DMS 273 (cell line): ENCODE measurements around the gene FCER1G.
"Not testable (repeated sequence)": the region's sequence is repeated elsewhere in the genome, so short reads cannot be mapped to it uniquely, and the experiment has no call there.

Experiments used
- DNase-seq: peaks from one replicate; lab custom pipeline; 2025; ENCODE audit not compliant: unreplicated experiment; lab: John Stamatoyannopoulos, UW

The FCER1G gene

DNA sequence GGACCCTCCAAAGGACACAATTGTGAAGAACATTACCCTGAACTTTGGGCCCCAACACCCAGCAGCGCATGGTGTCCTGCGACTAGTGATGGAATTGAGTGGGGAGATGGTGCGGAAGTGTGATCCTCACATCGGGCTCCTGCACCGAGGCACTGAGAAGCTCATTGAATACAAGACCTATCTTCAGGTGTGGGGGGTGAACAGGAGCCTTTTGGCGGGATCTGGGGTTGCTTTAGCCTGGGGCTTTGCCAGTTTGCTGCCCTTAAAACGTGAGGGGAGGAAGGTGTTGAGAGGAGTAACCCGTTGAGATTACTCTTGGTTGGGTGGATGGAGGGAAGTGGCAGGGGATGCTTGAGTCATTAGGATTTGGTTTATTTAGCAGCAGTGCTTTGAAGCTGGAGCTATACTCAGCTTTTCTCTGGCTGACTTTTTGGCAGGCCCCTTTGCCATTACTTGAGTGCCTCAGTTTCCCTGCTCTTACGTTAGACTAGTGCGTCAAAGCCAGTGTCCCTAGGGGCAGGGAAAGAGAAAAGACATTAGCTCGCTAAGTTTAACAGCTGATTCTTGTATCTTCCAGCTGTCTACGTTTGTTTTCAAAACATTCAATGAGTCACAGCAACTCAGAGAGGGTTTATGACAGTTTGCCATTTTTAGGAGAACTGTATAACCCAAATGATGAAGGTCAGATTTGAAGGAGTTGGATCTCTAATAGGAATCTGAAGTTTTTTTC lies 8.5 kb upstream of the FCER1G start:
- no peak for DNase-seq

GRCh38 chr1:161207173-161207572 lies 7.9 kb upstream of the FCER1G start:
- DNase-seq, result no peak

DNA sequence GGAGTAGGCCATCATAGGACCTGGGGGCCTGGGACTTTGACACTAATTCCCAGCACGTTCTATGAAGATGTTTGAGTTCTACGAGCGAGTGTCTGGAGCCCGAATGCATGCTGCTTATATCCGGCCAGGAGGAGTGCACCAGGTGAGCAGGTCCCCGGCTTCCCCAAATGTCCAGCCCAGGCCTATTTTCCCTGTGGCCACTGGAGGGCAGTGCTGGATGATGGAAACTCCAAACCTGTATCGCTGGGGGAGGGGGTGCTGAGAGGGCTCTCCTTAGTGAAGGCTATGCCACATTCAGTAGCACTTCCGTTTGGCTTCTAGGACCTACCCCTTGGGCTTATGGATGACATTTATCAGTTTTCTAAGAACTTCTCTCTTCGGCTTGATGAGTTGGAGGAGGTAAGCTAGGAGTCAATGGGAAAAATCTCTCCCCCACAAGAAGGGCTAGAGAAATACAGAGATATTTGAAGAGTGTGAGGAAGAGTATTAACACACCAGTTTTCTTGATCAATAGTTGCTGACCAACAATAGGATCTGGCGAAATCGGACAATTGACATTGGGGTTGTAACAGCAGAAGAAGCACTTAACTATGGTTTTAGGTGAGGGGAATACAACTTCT lies 5.2 kb upstream of the FCER1G start:
- peak; percentile 91 for DNase-seq

- DNase-seq, result no peak
Observed at GRCh38 chr1:161214369-161214768, 726 bp upstream of the FCER1G start.

DNA sequence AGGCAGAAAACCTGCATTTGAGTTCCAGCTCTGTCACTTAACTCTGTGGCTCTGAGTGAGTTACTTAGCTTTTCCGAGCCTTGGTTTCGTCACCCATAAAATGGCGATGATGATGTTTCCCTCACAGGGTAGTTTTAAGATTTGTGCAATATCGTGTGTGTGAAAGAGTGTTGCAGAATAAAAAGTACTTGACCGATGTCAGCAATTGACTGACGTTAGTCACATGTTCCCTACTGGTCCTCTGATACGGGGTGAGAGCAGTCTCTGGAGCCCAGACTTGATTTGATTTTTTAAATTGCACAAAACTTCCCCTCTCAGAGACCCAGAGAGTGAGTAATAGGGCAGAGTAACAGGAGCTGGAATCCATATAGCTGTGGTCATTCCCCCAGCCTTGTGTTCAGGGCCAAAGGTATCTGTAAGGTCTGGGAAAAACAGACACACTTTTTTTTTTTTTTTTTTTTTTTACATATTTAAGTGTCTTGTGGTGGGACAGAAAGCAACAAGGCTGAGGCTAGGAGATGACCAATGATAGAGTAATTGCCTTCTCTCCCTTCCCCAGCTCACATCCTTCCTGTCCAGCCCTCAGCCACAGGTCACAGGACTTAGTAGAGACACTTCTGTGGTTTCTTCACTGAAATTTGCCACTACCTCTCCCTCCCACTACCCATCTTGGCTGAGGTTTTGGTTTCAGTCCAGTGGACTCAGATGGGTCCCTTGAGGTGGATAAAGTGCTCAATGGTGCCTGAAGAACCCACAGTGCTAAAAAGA lies 2.0 kb downstream of the FCER1G start:
- no peak for DNase-seq

DNA sequence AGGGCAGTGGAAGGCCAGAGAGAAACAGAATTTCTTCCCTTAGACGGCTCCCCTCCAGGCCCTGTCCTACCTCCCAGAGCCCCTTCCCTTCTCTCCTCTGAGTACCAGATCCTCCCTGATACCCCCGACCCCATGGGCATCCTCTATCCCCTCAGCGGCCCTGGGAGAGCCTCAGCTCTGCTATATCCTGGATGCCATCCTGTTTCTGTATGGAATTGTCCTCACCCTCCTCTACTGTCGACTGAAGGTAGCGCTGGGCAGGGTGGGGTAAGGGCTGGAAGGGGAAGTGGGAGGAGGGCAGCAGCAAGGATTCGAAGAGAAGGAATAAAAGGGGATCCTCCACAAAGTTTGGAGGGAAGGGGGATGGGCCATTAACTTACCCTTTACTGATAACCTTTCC lies 2.7 kb downstream of the FCER1G start:
- no peak for DNase-seq

- DNase-seq, result no peak
Observed at GRCh38 chr1:161218301-161219077, 3.4 kb downstream of the FCER1G start.

DNA sequence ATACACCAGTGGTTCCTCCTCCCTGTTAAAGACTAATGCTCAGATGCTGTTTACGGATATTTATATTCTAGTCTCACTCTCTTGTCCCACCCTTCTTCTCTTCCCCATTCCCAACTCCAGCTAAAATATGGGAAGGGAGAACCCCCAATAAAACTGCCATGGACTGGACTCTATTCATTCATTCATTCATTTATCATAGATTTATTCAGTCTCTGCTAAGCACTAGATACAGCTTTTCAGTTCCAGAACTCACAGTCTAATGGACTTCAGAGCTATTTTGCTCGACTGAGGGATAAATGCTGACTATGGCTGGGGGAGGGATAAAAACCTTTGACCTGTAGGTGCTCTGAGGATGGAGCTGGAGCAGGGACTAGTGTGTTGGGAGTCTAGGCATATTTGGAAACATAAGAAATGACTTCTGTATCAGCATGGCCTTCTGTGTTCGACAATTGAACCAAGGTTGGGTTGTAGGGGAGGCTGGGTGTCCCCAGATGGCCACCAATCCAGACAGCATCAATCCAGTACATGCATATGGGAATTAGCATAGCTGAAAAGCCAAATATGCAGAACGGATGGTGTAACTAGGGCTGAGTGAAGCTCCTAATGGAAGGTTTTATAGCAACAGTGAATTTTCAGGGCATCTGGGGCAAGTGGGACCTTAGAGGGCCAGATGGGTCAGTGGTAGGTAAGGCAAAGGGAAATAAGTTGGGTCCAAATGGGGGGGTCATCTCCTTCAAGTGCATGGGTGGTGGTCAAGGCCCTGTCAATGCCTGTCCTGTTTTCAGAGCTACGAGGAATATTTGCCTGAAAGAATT lies 4.2 kb downstream of the FCER1G start:
- no peak for DNase-seq

GRCh38 chr1:161220002-161220401 lies 4.9 kb downstream of the FCER1G start:
- DNase-seq, result no peak

- no peak for DNase-seq
Observed at GRCh38 chr1:161222175-161223019, 7.3 kb downstream of the FCER1G start.

GRCh38 chr1:161223805-161224694 lies 9.0 kb downstream of the FCER1G start:
- no peak for DNase-seq

GRCh38 chr1:161224695-161225087 lies 9.6 kb downstream of the FCER1G start:
- DNase-seq, result not testable (repeated sequence)

DNA sequence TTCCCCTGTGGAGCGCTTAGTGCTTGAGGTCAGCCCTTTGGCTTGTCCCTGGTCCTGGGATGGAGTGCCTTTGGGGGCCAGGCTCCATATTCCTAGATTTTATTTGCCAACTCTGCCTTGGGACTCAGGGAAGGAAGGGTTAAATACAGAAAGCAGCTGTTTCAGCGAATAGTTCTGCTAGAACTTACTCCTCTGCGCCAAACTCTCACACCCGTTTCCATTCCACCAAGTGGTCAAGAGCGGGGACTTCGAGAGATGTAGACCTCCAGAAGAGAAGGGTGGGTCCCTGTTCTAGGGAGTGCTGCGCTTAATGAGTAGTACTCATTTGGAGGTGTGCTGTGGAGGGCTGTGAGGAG lies 10.1 kb downstream of the FCER1G start:
- DNase-seq, result no peak

DNA sequence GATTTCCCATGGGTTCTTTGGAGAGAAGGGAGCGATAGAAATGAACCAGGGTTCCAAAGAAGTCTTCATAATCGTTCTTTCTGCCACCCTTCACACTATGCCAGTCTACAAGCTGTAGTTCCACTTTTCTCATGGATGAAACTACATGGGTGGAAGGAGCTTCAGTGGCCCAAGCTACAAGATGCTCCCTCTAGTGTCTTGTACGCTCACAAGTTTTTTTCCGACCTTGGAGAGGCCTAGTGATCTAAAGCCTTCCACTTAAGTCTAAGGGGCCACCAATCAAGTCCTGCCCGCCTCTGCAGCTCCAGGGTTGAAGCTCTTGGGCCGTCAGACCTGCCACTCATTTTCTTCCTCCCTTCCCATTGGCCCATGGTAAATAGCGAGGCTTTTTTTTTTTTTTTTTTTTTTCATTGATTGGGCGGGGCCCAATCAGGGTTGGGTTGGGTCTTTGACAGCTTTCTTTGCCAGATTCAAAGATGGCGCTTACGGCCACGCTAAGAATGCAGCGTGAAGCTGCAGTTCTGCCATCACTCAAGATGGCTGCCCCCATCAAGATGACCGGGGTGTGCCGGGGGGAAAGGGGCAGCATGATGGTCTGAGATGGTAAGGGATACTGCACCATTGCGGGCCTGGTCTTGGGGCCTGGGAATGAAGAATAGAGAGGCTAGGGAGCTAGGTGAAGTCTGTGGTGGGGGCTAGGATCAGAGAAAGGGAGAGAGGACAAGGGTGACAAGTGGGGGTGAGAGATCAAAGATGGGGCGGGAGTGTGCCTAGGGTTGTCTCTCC lies 10.6 kb downstream of the FCER1G start, which contains the start of gene TOMM40L:
TOMM40L (plus strand) TSS at position 527 of the 786 bp plus-strand sequence. CDS start 430 bp downstream, outside the sequence.
- peak; percentile 99 for DNase-seq

DNA sequence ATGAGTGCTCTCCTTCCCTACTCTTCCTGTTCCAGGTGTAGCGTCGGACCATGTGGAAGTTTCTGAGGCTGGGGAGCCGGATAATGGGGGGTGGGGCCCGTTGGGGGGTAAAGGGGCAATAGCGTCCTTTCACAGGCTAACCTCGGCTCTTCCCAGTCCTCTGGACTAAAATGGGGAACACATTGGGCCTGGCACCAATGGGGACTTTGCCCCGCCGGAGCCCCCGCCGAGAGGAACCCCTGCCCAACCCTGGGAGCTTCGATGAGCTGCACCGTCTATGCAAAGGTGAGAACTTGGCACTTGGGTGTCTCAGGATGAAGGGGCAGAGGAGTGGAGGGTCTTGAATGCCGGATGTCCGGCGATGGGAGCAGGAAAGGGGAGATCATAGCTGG lies 11.2 kb downstream of the FCER1G start:
- no peak for DNase-seq

DNA sequence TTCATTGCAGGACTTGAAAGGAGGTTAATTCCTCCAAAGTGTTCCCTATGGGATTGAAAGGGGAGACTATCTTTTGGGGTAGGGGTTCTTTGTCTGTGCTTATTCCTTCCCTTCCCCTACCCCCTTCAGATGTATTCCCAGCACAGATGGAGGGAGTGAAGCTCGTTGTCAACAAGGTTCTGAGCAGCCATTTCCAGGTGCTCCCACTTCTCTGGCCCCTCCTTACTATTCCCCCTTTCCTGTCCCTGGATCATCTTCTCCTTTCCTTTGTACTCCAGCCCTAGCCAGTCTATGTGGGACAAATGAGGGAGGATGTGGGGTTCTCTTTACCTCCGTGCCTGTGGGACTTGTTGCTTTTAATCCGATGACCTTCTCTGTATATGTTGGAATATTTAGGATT lies 11.7 kb downstream of the FCER1G start:
- peak; percentile 58 for DNase-seq

GRCh38 chr1:161227196-161227871 lies 12.2 kb downstream of the FCER1G start:
- DNase-seq, result peak; percentile 90
